ENCODE data around the gene FSTL1.

GRCh38 chr3:120451806-120452205 lies 1.0 kb upstream of the FSTL1 start:
- TF ChIP-seq EZH2 (IDR thresholded peaks at IDR 0.05) (no peak), POLR2A (IDR thresholded peaks at IDR 0.05; ENCODE audit: borderline replicate concordance, extremely low read depth, insufficient read depth, insufficient read length) (no peak), MAX (IDR thresholded peaks at IDR 0.05) (no peak)

All from HCT116 (cell line).